ENCODE data around the gene KLHL12.

KLHL12 gene

GRCh38 chr1:202958544-202959275, 31.7 kb upstream of the KLHL12 start:
- Histone ChIP-seq H3K23ac (ENCODE audit: low read length in 2 of 2) (no peak overlapping the region), H3K4me1 (ENCODE audit: control insufficient read depth, insufficient read depth, low read depth, low read length) (peaks cover 3% of the 10 kb centered on the region), H3K9ac (ENCODE audit: low read length) (peak overlapping the region; percentile 96), H3K14ac (ENCODE audit: low read length in 2 of 2) (no peak overlapping the region), H2AFZ (ENCODE audit: low read depth, low read length) (peak overlapping the region; percentile 33), H3K36me3 (ENCODE audit: control insufficient read depth in 1 of 2, insufficient read depth in 2 of 2, low read depth in 1 of 2, low read length in 2 of 2) (peaks cover 23 to 33% of the 10 kb centered on the region in 2 experiments), H2BK15ac (ENCODE audit: low read depth, poor library complexity, severe bottlenecking) (no peak overlapping the region), H3K4me2 (ENCODE audit: low read length, poor library complexity, severe bottlenecking) (peak overlapping the region; percentile 79), H4K8ac (ENCODE audit: low read length) (peak overlapping the region; percentile 96), H2BK5ac (ENCODE audit: low read depth, low read length, poor library complexity, severe bottlenecking) (no peak overlapping the region), H2AK5ac (ENCODE audit: low read length, severe bottlenecking) (no peak overlapping the region), H3K79me1 (replicated peaks; ENCODE audit: low read length, poor library complexity, severe bottlenecking) (peaks cover 19% of the 10 kb centered on the region), H3K27me3 (ENCODE audit: control insufficient read depth in 1 of 2, insufficient read depth in 1 of 2, low read length in 2 of 2) (no peaks in the 10 kb centered on the region), H3K4ac (ENCODE audit: low read depth in 1 of 2, low read length in 2 of 2) (peak overlapping the region in 1 of 2 experiments; percentile 13), H3K4me3 (ENCODE audit: insufficient read depth in 1 of 2, low read depth in 1 of 2, low read length in 2 of 2) (peak overlapping the region; percentile 53 to 84), H3K9me3 (ENCODE audit: control insufficient read depth, low read length) (no peaks in the 10 kb centered on the region), H2BK12ac (ENCODE audit: low read length in 2 of 2) (peak overlapping the region in 1 of 2 experiments; percentile 38), H3K27ac (ENCODE audit: low read length, poor library complexity, severe bottlenecking) (no peak overlapping the region), H4K91ac (ENCODE audit: low read length) (no peak overlapping the region), H2BK120ac (ENCODE audit: low read depth, low read length) (no peak overlapping the region), H3K18ac (ENCODE audit: low read depth in 1 of 2, low read length in 2 of 2) (peak overlapping the region in 1 of 2 experiments; percentile 25)
- 7% methylated on average over 10 of the region's 10 CpGs for WGBS
- DNase-seq: no peak

GRCh38 chr1:202957733-202958543, 30.9 kb upstream of the KLHL12 start, which contains the start of gene ADIPOR1:
TSS of gene ADIPOR1 (minus strand) at chr1:202958312. CDS start at chr1:202951070, 7,242 bp downstream.
- Histone ChIP-seq H2BK12ac (ENCODE audit: low read length in 2 of 2) (peak within 1 kb of the TSS in 1 of 2 experiments; percentile 38), H3K18ac (ENCODE audit: low read depth in 1 of 2, low read length in 2 of 2) (peak within 1 kb of the TSS; percentile 78 to 80), H3K23ac (ENCODE audit: low read length in 2 of 2) (peak within 1 kb of the TSS in 1 of 2 experiments; percentile 83), H3K4ac (ENCODE audit: low read depth in 1 of 2, low read length in 2 of 2) (peak within 1 kb of the TSS; percentile 13 to 68), H3K14ac (ENCODE audit: low read length in 2 of 2) (peak within 1 kb of the TSS in 1 of 2 experiments; percentile 44), H3K4me2 (ENCODE audit: low read length, poor library complexity, severe bottlenecking) (peak within 1 kb of the TSS; percentile 93), H3K79me1 (replicated peaks; ENCODE audit: low read length, poor library complexity, severe bottlenecking) (peaks cover 19% of the 10 kb centered on the region), H3K4me1 (ENCODE audit: control insufficient read depth, insufficient read depth, low read depth, low read length) (peaks cover 3% of the 10 kb centered on the region), H3K4me3 (ENCODE audit: insufficient read depth in 1 of 2, low read depth in 1 of 2, low read length in 2 of 2) (peak within 1 kb of the TSS; percentile 90 to 96), H4K91ac (ENCODE audit: low read length) (no peak within 1 kb of the TSS), H3K9me3 (ENCODE audit: control insufficient read depth, low read length) (no peaks in the 10 kb centered on the region), H3K27me3 (ENCODE audit: control insufficient read depth in 1 of 2, insufficient read depth in 1 of 2, low read length in 2 of 2) (no peaks in the 10 kb centered on the region), H2BK120ac (ENCODE audit: low read depth, low read length) (peak within 1 kb of the TSS; percentile 94), H2BK15ac (ENCODE audit: low read depth, poor library complexity, severe bottlenecking) (peak within 1 kb of the TSS; percentile 91), H4K8ac (ENCODE audit: low read length) (peak within 1 kb of the TSS; percentile 96), H2AK5ac (ENCODE audit: low read length, severe bottlenecking) (no peak within 1 kb of the TSS), H3K9ac (ENCODE audit: low read length) (peak within 1 kb of the TSS; percentile 96), H2AFZ (ENCODE audit: low read depth, low read length) (peak within 1 kb of the TSS; percentile 67), H3K36me3 (ENCODE audit: control insufficient read depth in 1 of 2, insufficient read depth in 2 of 2, low read depth in 1 of 2, low read length in 2 of 2) (peaks cover 19 to 25% of the 10 kb centered on the region in 2 experiments), H3K27ac (ENCODE audit: low read length, poor library complexity, severe bottlenecking) (no peak within 1 kb of the TSS), H2BK5ac (ENCODE audit: low read depth, low read length, poor library complexity, severe bottlenecking) (no peak within 1 kb of the TSS)
- WGBS: under 1% methylated on average over 73 of the region's 86 CpGs
- peak; percentile 87 for DNase-seq

DNA sequence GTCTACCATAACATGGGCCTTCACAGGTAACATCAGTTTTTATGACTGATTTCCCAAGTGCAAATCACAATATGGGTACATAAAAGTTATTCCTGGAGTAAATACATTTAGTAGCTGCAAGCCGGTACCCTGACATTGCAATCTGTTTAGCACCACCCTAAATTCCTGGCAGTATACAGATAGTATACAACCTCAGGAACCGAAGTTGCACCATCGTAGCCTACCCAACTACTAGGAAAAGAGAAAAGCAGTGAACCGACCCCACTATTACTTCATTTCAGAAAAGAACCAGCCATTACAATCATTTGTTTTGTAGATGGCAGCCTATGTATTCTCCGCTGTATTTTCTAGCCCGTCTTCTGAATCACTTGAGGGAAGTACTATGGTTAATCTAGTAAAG, 29.9 kb upstream of the KLHL12 start:
- H3K18ac ChIP-seq (ENCODE audit: low read depth in 1 of 2, low read length in 2 of 2): no peak overlapping the region

More for the DNA sequence above, 29.9 kb upstream of the KLHL12 start:
- Histone ChIP-seq H3K79me1 (replicated peaks; ENCODE audit: low read length, poor library complexity, severe bottlenecking) (peaks cover 20% of the 10 kb centered on the region), H3K14ac (ENCODE audit: low read length in 2 of 2) (no peak overlapping the region), H2BK120ac (ENCODE audit: low read depth, low read length) (no peak overlapping the region), H3K4me2 (ENCODE audit: low read length, poor library complexity, severe bottlenecking) (peak overlapping the region; percentile 93), H2BK12ac (ENCODE audit: low read length in 2 of 2) (no peak overlapping the region), H3K9ac (ENCODE audit: low read length) (peak overlapping the region; percentile 96), H2AK5ac (ENCODE audit: low read length, severe bottlenecking) (no peak overlapping the region), H3K27me3 (ENCODE audit: control insufficient read depth in 1 of 2, insufficient read depth in 1 of 2, low read length in 2 of 2) (no peaks in the 10 kb centered on the region), H2AFZ (ENCODE audit: low read depth, low read length) (no peak overlapping the region), H3K4me3 (ENCODE audit: insufficient read depth in 1 of 2, low read depth in 1 of 2, low read length in 2 of 2) (peak overlapping the region in 1 of 2 experiments; percentile 96), H4K8ac (ENCODE audit: low read length) (no peak overlapping the region), H2BK15ac (ENCODE audit: low read depth, poor library complexity, severe bottlenecking) (no peak overlapping the region), H3K27ac (ENCODE audit: low read length, poor library complexity, severe bottlenecking) (no peak overlapping the region), H2BK5ac (ENCODE audit: low read depth, low read length, poor library complexity, severe bottlenecking) (no peak overlapping the region), H3K36me3 (ENCODE audit: control insufficient read depth in 1 of 2, insufficient read depth in 2 of 2, low read depth in 1 of 2, low read length in 2 of 2) (peaks cover 12 to 16% of the 10 kb centered on the region in 2 experiments), H4K91ac (ENCODE audit: low read length) (no peak overlapping the region), H3K4ac (ENCODE audit: low read depth in 1 of 2, low read length in 2 of 2) (no peak overlapping the region), H3K23ac (ENCODE audit: low read length in 2 of 2) (no peak overlapping the region), H3K4me1 (ENCODE audit: control insufficient read depth, insufficient read depth, low read depth, low read length) (peaks cover 3% of the 10 kb centered on the region), H3K9me3 (ENCODE audit: control insufficient read depth, low read length) (no peaks in the 10 kb centered on the region)
- WGBS: 84% methylated on average over 6 of the region's 6 CpGs
- no peak for DNase-seq

All from mesenchymal stem cell (in vitro differentiated cells and primary cell).